ENCODE results near the gene CRADD.

The CRADD gene

DNA sequence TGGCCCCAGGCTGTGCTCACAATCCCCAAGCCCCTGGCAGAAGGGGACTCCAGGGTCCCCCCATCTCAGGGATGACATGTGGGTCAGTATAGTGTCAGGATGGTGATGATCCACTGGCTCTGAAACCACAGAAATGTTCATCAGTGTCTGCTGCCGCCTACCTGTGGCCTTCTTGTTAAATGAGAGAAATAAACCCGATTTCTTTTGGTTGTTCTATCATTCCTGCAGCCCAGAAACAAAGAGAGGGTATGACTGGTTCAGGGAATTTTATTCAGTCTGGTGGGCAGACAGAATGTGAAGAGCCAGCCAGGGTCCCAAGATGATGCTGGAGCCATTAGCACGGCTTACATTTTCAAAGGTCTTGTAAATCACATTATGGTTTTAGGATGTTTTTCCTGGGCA lies 86.6 kb downstream of the CRADD start:
- no peaks in the 10 kb centered on the region for H3K36me3 ChIP-seq (ENCODE audit: control insufficient read depth, insufficient read depth, low read length, severe bottlenecking)
- H3K4me3 ChIP-seq (ENCODE audit: low read length) = no peak overlapping the region
- H3K4me1 ChIP-seq (ENCODE audit: control insufficient read depth, insufficient read depth, low read length) = peaks cover 47% of the 10 kb centered on the region
- H3K27me3 ChIP-seq (replicated peaks; ENCODE audit: control insufficient read depth, insufficient read depth, low read length) = no peaks in the 10 kb centered on the region
- H3K9ac ChIP-seq (ENCODE audit: low read length) = no peak overlapping the region
- H3K9me3 ChIP-seq (ENCODE audit: control insufficient read depth, low read length) = no peaks in the 10 kb centered on the region
- no peak for DNase-seq (ENCODE audit: low read depth)

DNA sequence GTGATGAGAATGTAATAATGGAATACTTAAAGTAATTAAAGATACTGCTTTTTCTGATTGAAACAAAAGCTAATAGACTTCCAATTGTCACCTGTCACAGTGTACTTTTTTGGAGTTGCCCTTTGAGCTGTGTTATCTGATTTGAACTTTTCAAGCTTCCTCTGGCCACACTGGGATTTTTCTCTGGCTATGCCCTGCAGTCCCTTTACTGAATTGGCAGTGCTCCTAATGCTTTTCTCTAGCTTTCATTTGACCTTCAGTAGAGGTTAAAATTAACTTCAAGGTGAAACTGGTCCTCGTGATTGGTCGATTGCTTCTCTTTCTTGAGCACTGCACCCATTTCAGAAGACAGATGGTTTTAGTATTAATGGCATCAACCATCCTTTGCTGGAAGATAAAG lies 89.2 kb downstream of the CRADD start:
- Histone ChIP-seq H3K9ac (ENCODE audit: low read length) (no peak overlapping the region), H3K27me3 (replicated peaks; ENCODE audit: control insufficient read depth, insufficient read depth, low read length) (no peaks in the 10 kb centered on the region), H3K36me3 (ENCODE audit: control insufficient read depth, insufficient read depth, low read length, severe bottlenecking) (no peaks in the 10 kb centered on the region), H3K4me1 (ENCODE audit: control insufficient read depth, insufficient read depth, low read length) (peaks cover 36% of the 10 kb centered on the region), H3K4me3 (ENCODE audit: low read length) (no peak overlapping the region), H3K9me3 (ENCODE audit: control insufficient read depth, low read length) (no peaks in the 10 kb centered on the region)
- no peak for DNase-seq (ENCODE audit: low read depth)

DNA sequence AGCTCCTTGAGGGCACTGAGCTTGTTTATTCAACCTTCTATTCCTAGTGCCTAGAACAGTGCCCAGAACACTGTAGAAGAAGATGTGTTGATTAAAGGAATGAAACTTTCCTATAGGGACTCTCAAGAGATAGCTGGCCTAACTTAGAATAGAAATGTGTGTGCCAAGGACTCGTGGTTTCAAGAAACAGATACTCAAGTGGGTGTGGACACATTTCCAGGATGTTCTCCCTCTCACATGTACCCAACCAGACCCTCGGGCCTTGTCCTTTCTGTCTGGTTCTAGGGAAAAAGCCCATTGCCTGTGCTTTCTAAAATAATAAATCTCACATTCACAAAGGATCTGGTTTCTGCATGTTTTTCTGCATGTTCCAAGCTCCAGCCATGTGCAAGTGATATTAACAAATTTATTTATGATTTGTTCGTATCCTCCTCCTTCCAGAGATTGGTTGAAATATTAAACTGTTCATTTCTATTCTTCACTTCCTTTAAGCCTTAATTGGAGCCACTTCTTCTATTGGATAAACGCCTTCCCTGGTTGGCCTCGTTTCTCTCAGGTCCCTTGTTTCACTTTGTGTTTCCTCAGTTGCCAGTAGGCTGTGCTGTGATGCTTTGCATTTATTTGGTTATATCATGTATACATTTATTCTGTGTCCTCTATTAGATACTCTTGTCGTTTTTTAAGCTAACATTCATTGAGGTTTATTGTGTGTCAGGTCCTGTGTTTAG lies 89.8 kb downstream of the CRADD start:
- no peaks in the 10 kb centered on the region for H3K27me3 ChIP-seq (replicated peaks; ENCODE audit: control insufficient read depth, insufficient read depth, low read length)

DNA sequence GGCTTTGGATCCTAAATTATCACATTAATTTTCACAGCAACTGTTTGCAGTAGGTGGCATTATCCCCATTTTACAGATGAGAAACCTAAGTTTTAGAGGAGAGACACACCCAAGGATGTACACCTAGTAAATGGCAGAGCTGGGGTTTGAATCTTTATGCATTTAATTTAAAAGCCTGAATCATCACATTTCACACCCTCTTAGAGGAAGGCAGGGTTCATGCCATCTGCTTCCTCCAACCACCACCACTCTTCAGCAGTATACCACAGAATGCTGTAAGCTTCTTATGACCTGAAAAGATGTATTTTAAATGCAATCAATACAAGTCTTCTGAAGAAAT lies 90.3 kb downstream of the CRADD start:
- Histone ChIP-seq H3K9me3 (ENCODE audit: control insufficient read depth, low read length) (no peaks in the 10 kb centered on the region), H3K27me3 (replicated peaks; ENCODE audit: control insufficient read depth, insufficient read depth, low read length) (no peaks in the 10 kb centered on the region), H3K4me3 (ENCODE audit: low read length) (no peak overlapping the region), H3K9ac (ENCODE audit: low read length) (peak overlapping the region; percentile 36), H3K36me3 (ENCODE audit: control insufficient read depth, insufficient read depth, low read length, severe bottlenecking) (no peaks in the 10 kb centered on the region), H3K4me1 (ENCODE audit: control insufficient read depth, insufficient read depth, low read length) (peaks cover 25% of the 10 kb centered on the region)
- no peak for DNase-seq (ENCODE audit: low read depth)

More for the DNA sequence above, 89.8 kb downstream of the CRADD start:
- Histone ChIP-seq H3K4me3 (ENCODE audit: low read length) (peak overlapping the region; percentile 42), H3K4me1 (ENCODE audit: control insufficient read depth, insufficient read depth, low read length) (peaks cover 30% of the 10 kb centered on the region), H3K9me3 (ENCODE audit: control insufficient read depth, low read length) (no peaks in the 10 kb centered on the region), H3K36me3 (ENCODE audit: control insufficient read depth, insufficient read depth, low read length, severe bottlenecking) (no peaks in the 10 kb centered on the region), H3K9ac (ENCODE audit: low read length) (peak overlapping the region; percentile 36)
- DNase-seq (ENCODE audit: low read depth) = peak; percentile 88

DNA sequence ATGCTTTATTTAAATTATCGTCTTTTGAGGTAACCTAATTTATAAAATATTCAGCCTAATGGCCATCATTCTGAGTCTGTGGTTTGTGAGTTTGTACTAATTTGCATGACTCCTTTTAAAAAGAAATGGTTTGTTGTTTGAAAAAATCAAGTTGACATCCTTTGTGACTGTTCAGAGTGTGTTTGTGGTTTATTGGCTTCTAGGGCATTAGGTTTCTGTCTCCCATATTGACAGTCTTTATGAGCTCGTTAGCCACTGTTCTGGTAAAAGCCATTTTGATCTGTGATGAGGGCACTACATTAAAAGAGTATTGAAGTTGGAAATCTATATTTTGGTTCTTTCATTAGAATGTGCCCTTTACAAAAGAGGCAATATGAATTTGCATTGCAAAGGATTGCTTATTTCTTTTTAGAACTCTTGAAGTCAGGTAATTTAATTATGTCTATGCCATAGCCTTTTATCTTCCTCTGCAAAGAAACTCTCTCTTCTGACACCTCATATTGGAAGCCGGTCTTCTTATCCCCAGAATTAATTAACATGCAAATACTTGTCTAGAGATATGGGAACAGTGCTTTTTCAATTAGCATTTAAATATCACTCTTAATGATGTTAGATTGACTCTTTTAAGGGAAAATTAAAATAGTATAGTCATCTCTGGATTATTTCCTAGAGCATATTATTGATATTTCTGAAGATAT lies 95.0 kb downstream of the CRADD start:
- no peaks in the 10 kb centered on the region for H3K9me3 ChIP-seq (ENCODE audit: control insufficient read depth, low read length)
- DNase-seq (ENCODE audit: low read depth) = no peak
- H3K4me1 ChIP-seq (ENCODE audit: control insufficient read depth, insufficient read depth, low read length) = peaks cover 33% of the 10 kb centered on the region
- no peak overlapping the region for H3K4me3 ChIP-seq (ENCODE audit: low read length)
- H3K9ac ChIP-seq (ENCODE audit: low read length) = no peak overlapping the region
- no peaks in the 10 kb centered on the region for H3K36me3 ChIP-seq (ENCODE audit: control insufficient read depth, insufficient read depth, low read length, severe bottlenecking)
- H3K27me3 ChIP-seq (replicated peaks; ENCODE audit: control insufficient read depth, insufficient read depth, low read length) = no peaks in the 10 kb centered on the region

DNA sequence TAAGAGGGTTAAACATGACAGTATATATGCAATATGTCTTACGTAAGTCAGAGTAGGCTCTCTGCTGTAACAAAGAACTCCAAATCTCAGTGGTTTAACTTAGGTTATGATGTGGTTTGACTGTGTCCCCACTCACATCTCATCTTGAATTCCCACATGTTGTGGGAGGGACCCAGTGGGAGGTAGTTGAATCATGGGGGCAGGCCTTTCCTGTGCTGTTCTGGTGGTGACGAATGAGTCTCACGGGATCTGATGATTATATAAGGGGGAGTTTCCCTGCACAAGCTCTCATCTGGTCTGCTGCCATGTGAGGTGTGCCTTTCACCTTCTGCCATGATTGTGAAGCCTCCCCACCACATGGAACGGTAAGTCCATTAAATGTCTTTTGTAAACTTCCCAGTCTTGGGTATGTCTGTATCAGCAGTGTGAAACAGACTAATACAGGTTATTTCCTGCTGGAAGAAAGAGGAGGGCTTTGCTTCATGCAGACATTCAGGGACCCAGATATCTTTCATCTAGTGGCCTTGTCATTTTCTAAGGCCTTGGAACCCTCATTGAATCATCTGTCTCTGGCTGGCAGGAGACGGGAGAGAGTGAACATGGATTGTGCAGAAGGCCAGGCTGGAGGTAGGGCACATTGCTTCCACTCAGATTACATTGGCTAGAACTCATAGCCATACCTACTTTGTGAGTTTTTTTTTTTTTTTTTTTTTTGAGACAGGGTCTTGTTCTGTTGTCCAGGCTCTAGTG lies 96.1 kb downstream of the CRADD start:
- peaks cover 32% of the 10 kb centered on the region for H3K4me1 ChIP-seq (ENCODE audit: control insufficient read depth, insufficient read depth, low read length)
- H3K27me3 ChIP-seq (replicated peaks; ENCODE audit: control insufficient read depth, insufficient read depth, low read length) = no peaks in the 10 kb centered on the region
- no peak overlapping the region for H3K4me3 ChIP-seq (ENCODE audit: low read length)
- H3K36me3 ChIP-seq (ENCODE audit: control insufficient read depth, insufficient read depth, low read length, severe bottlenecking) = no peaks in the 10 kb centered on the region
- no peak overlapping the region for H3K9ac ChIP-seq (ENCODE audit: low read length)
- H3K9me3 ChIP-seq (ENCODE audit: control insufficient read depth, low read length) = no peaks in the 10 kb centered on the region
- DNase-seq (ENCODE audit: low read depth) = no peak

DNA sequence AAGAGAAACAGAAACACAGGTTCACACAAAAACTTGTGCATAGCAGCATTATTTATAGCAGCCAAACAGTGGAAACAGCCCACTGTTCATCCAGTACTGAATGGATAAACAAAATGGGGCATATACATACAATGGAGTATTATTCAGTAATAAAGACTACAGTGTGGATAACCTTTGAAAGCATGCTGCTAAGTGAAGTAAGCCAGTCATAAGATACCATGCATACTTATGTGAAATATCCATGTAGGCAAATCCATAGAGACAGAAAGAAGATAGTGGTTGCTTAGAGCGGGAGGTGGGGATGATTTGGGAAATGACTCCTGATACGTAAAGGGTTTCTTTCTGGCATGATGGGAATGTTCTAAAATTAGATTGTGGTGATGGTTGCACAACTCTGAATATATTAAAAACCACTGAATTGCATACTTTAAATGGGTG lies 99.4 kb downstream of the CRADD start:
- Histone ChIP-seq H3K36me3 (ENCODE audit: control insufficient read depth, insufficient read depth, low read length, severe bottlenecking) (no peaks in the 10 kb centered on the region), H3K9ac (ENCODE audit: low read length) (peak overlapping the region; percentile 78), H3K4me1 (ENCODE audit: control insufficient read depth, insufficient read depth, low read length) (peaks cover 45% of the 10 kb centered on the region), H3K4me3 (ENCODE audit: low read length) (peak overlapping the region; percentile 48), H3K27me3 (replicated peaks; ENCODE audit: control insufficient read depth, insufficient read depth, low read length) (no peaks in the 10 kb centered on the region), H3K9me3 (ENCODE audit: control insufficient read depth, low read length) (no peaks in the 10 kb centered on the region)
- peak; percentile 85 for DNase-seq (ENCODE audit: low read depth)

DNA sequence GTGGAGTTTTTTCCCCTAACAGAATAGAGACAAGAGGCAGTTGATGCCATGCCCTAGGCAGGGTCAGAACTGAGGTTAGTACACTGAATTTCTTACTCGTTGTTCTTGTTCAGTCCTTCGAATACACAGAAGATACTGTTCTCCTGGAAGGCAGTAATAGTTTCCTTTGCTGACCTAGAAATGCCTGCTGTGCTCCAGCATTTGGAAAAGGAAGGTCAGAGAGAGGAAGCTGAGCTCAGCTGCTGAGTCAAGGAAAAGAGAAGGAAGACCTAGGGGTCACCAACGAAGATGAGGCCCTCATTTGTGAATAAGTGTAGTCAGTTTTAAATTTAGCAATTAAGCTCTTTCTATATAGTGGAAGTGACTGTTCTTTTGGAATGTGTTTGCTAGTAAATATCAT lies 100.1 kb downstream of the CRADD start:
- DNase-seq (ENCODE audit: low read depth) = peak; percentile 69
- Histone ChIP-seq H3K9ac (ENCODE audit: low read length) (peak overlapping the region; percentile 78), H3K4me3 (ENCODE audit: low read length) (peak overlapping the region; percentile 48), H3K27me3 (replicated peaks; ENCODE audit: control insufficient read depth, insufficient read depth, low read length) (no peaks in the 10 kb centered on the region), H3K4me1 (ENCODE audit: control insufficient read depth, insufficient read depth, low read length) (peaks cover 45% of the 10 kb centered on the region), H3K36me3 (ENCODE audit: control insufficient read depth, insufficient read depth, low read length, severe bottlenecking) (no peaks in the 10 kb centered on the region), H3K9me3 (ENCODE audit: control insufficient read depth, low read length) (no peaks in the 10 kb centered on the region)

DNA sequence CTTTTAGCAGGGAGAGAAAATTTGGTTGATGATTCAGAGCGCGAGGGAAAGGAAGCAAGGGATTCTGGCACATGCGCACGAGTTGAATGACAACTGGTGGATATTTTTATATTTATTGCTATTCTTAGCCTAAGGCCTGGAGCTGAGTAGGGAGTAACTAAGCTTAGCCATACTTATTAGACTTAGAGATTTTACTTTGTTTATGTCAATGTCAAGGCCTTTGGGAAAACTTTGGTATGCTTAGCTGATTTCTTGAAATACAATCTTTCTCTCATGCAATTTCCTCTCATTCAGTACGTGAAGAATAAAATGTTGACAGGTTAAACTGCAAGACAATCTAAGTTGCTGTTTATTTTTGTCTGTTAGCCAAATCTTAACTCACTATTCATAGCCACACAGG lies 101.1 kb downstream of the CRADD start:
- peak overlapping the region; percentile 43 for H3K4me3 ChIP-seq (ENCODE audit: low read length)
- peak overlapping the region; percentile 78 for H3K9ac ChIP-seq (ENCODE audit: low read length)
- no peaks in the 10 kb centered on the region for H3K9me3 ChIP-seq (ENCODE audit: control insufficient read depth, low read length)
- H3K4me1 ChIP-seq (ENCODE audit: control insufficient read depth, insufficient read depth, low read length) = peaks cover 39% of the 10 kb centered on the region
- peak; percentile 96 for DNase-seq (ENCODE audit: low read depth)
- H3K27me3 ChIP-seq (replicated peaks; ENCODE audit: control insufficient read depth, insufficient read depth, low read length) = no peaks in the 10 kb centered on the region
- no peaks in the 10 kb centered on the region for H3K36me3 ChIP-seq (ENCODE audit: control insufficient read depth, insufficient read depth, low read length, severe bottlenecking)

DNA sequence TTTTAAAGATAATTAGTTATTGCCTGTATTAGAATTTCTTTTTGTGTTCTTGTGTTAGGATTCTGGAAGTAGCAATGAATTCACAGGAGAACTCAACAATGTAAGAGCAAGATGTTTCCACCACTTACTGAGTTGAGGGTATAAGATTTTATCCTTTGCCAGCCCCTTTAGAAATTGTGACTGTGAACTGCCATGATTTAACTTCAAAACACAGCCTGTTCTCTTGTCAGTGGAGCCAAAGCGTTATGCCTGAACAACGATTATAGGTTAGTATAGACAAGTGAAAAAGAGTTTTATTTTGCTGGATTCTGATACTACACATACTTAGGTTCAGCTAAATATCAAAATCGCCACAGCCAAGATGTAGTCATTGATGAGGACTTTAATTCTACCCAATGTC lies 101.6 kb downstream of the CRADD start:
- H3K9ac ChIP-seq (ENCODE audit: low read length) = peak overlapping the region; percentile 78
- peaks cover 44% of the 10 kb centered on the region for H3K4me1 ChIP-seq (ENCODE audit: control insufficient read depth, insufficient read depth, low read length)
- H3K27me3 ChIP-seq (replicated peaks; ENCODE audit: control insufficient read depth, insufficient read depth, low read length) = no peaks in the 10 kb centered on the region
- peak overlapping the region; percentile 43 for H3K4me3 ChIP-seq (ENCODE audit: low read length)
- no peaks in the 10 kb centered on the region for H3K9me3 ChIP-seq (ENCODE audit: control insufficient read depth, low read length)
- no peak for DNase-seq (ENCODE audit: low read depth)
- no peaks in the 10 kb centered on the region for H3K36me3 ChIP-seq (ENCODE audit: control insufficient read depth, insufficient read depth, low read length, severe bottlenecking)

DNA sequence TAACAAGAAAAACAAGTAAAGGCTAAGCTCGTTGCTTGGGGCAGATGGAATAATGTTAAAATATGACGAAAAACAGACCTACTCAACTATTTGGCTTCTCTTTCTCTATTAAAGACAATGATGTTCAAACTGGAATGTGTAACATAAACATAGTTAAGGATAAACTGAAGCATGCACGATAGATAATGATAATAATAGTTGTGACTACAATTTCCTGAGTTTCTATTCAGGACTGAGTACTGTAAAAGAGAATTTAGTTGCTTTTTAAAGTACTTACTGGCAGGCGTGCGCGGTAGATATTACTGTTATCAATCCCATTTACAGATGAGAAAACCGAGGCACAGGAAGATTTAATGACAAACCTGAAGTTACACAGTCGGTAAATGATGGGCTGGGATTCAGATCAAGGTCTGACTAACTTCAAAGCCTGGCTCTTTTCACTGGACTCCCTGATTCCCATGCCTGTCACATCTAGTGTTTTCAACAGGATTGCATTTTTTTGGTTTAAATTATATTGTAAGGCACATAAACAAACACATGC lies 103.0 kb downstream of the CRADD start:
- Histone ChIP-seq H3K27me3 (replicated peaks; ENCODE audit: control insufficient read depth, insufficient read depth, low read length) (no peaks in the 10 kb centered on the region), H3K9me3 (ENCODE audit: control insufficient read depth, low read length) (no peaks in the 10 kb centered on the region), H3K36me3 (ENCODE audit: control insufficient read depth, insufficient read depth, low read length, severe bottlenecking) (no peaks in the 10 kb centered on the region), H3K9ac (ENCODE audit: low read length) (no peak overlapping the region), H3K4me3 (ENCODE audit: low read length) (no peak overlapping the region), H3K4me1 (ENCODE audit: control insufficient read depth, insufficient read depth, low read length) (peaks cover 57% of the 10 kb centered on the region)
- DNase-seq (ENCODE audit: low read depth) = no peak
